ENCODE data around the gene PTPN14. TPM values are rescaled to one million over a fixed set of nuclear protein-coding genes. Genes with fewer than 3 reads are reported as not detected.
A peak's percentile ranks its signal among the peaks of the same experiment; 100 is the strongest.

Gene PTPN14
- total RNA-seq, 1 experiment from 2014 or later: 76.4 TPM

DNA sequence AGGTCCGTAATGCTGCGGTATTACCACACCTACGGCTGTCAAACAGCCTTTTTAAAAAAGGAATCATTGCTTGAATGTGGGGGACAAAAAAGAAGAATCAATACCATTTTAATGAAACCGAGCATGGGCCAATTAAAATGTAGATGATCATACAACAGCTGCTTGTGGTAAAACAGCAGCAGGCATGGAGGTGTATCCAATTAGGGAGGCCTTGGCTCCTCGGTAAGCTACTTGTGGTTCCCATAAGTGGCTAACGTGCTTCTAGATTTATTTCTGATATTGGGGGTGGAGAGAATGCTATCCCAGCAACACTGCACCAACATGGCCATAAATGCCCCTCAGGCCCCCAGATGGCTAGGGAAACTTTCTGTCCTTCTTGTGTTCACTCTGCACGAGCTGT, 1.8 kb downstream of the PTPN14 start:
- H3K9me3 Mint-ChIP-seq: no peaks in the 10 kb centered on the region; a peak in 2 of 5 replicates
- Histone ChIP-seq H2AFZ (ENCODE audit: low read length) (no peak overlapping the region), H2BK15ac (ENCODE audit: low read depth, low read length) (no peak overlapping the region), H3T11ph (ENCODE audit: low read length) (no peak overlapping the region), H4K20me1 (ENCODE audit: control insufficient read depth, insufficient read depth, insufficient read length) (no peaks in the 10 kb centered on the region), H2BK120ac (ENCODE audit: low read depth, low read length, poor library complexity, severe bottlenecking) (no peak overlapping the region), H4K8ac (replicated peaks; ENCODE audit: insufficient read length, low read depth, low read length) (no peak overlapping the region), H3K4me1 (ENCODE audit: insufficient read depth, low read length) (peaks cover 12% of the 10 kb centered on the region), H2BK5ac (ENCODE audit: insufficient read length, low read length) (no peak overlapping the region), H2AK5ac (ENCODE audit: insufficient read length, low read length) (no peak overlapping the region), H3K14ac (ENCODE audit: insufficient read depth, low read length) (no peak overlapping the region), H3K4ac (ENCODE audit: low read depth, low read length) (no peak overlapping the region), H3K23ac (ENCODE audit: insufficient read length, low read depth, low read length) (no peak overlapping the region), H3K9ac (ENCODE audit: extremely low read depth, insufficient read length, low read length) (peak overlapping the region; percentile 97), H3K27me3 (ENCODE audit: insufficient read depth, low read length) (no peaks in the 10 kb centered on the region), H3K79me2 (ENCODE audit: insufficient read depth, low read length) (peaks cover 46% of the 10 kb centered on the region; the same call in 1 of the 2 replicates), H3K18ac (ENCODE audit: insufficient read length, low read depth, low read length) (no peak overlapping the region), H3K4me2 (ENCODE audit: insufficient read depth, insufficient read length, low read length) (peak overlapping the region; percentile 68), H3K23me2 (ENCODE audit: insufficient read length, low read depth, low read length, poor library complexity, severe bottlenecking) (peaks cover 27% of the 10 kb centered on the region), H2BK12ac (ENCODE audit: insufficient read length, low read depth, low read length) (no peak overlapping the region), H4K91ac (ENCODE audit: insufficient read length, low read depth, low read length) (no peak overlapping the region), H3K27ac (ENCODE audit: insufficient read length, low read depth, low read length) (no peak overlapping the region), H3K9me3 (ENCODE audit: control insufficient read depth, low read depth, low read length) (no peaks in the 10 kb centered on the region), H3K56ac (ENCODE audit: insufficient read length, low read depth, low read length) (no peak overlapping the region), H2BK20ac (ENCODE audit: low read depth, low read length, poor library complexity, severe bottlenecking) (no peak overlapping the region), H4K5ac (ENCODE audit: insufficient read length, low read depth, low read length) (no peak overlapping the region), H3K79me1 (ENCODE audit: insufficient read depth, low read depth, low read length, poor library complexity, severe bottlenecking) (peaks cover 4% of the 10 kb centered on the region)
- no peak for DNase-seq
- H3K4me3 Mint-ChIP-seq: peak overlapping the region; percentile 91 to 92
- TF ChIP-seq CTCF (conservative IDR thresholded peaks at IDR 0.05): no peak
- peaks cover 52 to 67% of the 10 kb centered on the region in 2 experiments for H3K4me1 Mint-ChIP-seq
- H3K27ac Mint-ChIP-seq: peak overlapping the region in 1 of 3 experiments; percentile 95; a peak in 2 of 7 replicates
- H3K36me3 Mint-ChIP-seq (ENCODE audit: insufficient read depth in 1 of 3, low read depth in 3 of 3): 0 out of 7 replicates have a peak, but pooled peaks cover 0 to 2% (median 0%) of the 10 kb centered on the region in 3 experiments
- no peaks in the 10 kb centered on the region for H3K27me3 Mint-ChIP-seq (ENCODE audit: low read depth)
- no CpG with 5 or more reads among the region's 7 CpGs for WGBS (ENCODE audit: extremely low coverage, insufficient read length, low lambda C conversion rate)
